ENCODE data around the gene SBK3.

The SBK3 gene

DNA sequence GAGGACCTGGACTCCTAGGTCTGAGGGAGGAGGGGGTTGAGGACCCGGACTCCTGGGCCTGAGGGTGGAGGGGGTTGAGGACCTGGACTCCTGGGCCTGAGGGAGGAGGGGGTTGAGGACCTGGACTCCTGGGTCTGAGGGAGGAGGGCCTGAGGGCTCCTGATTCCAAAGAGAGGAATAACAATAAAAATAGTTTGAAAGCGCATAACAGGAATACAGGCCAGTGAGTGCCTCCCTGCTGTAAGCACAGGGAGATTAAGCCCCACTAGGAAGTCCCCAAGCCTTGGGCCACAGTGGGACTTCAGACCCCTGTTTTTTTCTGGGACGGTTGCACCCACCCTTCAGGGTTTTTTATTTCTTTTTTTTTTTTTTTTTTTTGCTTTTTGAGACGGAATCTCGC, 7.2 kb downstream of the SBK3 start:
- no peak for TF ChIP-seq GLIS3 (CRISPR knock-in tag; IDR thresholded peaks at IDR 0.05)
- TF ChIP-seq PPARA (CRISPR knock-in tag; IDR thresholded peaks at IDR 0.05; ENCODE audit: borderline replicate concordance), result no peak
- TF ChIP-seq ISL1 (CRISPR knock-in tag; IDR thresholded peaks at IDR 0.05), result no peak
- TF ChIP-seq TCF4 (CRISPR knock-in tag; IDR thresholded peaks at IDR 0.05; ENCODE audit: borderline replicate concordance), result no peak
- TF ChIP-seq TSHZ2 (CRISPR knock-in tag; IDR thresholded peaks at IDR 0.05), result no peak
- TF ChIP-seq ZFP30 (CRISPR knock-in tag; IDR thresholded peaks at IDR 0.05), result no peak
- no peak for TF ChIP-seq POU6F1 (CRISPR knock-in tag; IDR thresholded peaks at IDR 0.05; ENCODE audit: borderline replicate concordance, low read depth)
- no peak for TF ChIP-seq ESRRG (CRISPR knock-in tag; IDR thresholded peaks at IDR 0.05)
- TF ChIP-seq ZFP3 (CRISPR knock-in tag; IDR thresholded peaks at IDR 0.05), result no peak
- TF ChIP-seq TOX (CRISPR knock-in tag; IDR thresholded peaks at IDR 0.05; ENCODE audit: borderline replicate concordance), result no peak
- ATAC-seq, result no peak

DNA sequence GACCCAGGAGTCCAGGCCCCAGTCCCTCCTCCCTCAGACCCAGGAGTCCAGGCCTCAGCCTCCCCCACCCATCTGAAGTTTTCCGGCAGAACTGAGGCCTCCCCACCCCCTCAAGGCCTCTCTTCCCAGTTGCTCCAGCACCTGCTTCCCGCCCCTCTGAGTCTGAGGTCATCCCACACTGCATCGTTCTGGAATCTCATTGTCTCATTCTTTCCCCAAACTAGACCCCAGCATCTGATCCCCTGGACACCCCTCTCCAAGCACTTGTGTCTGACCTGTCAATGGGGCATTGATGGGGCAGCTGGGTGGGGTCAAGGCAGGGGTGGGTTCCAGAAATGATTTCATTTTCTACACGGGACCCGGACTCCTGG, 7.6 kb downstream of the SBK3 start:
- peak; percentile 24; the same call in 1 of the 3 replicates for ATAC-seq
- TF ChIP-seq SNAI2 (CRISPR knock-in tag; IDR thresholded peaks at IDR 0.05) (no peak), TOX (CRISPR knock-in tag; IDR thresholded peaks at IDR 0.05; ENCODE audit: borderline replicate concordance) (no peak), ISL1 (CRISPR knock-in tag; IDR thresholded peaks at IDR 0.05) (no peak), RARB (CRISPR knock-in tag; IDR thresholded peaks at IDR 0.05) (no peak), TSHZ2 (CRISPR knock-in tag; IDR thresholded peaks at IDR 0.05) (no peak), POU6F1 (CRISPR knock-in tag; IDR thresholded peaks at IDR 0.05; ENCODE audit: borderline replicate concordance, low read depth) (no peak), ESRRG (CRISPR knock-in tag; IDR thresholded peaks at IDR 0.05) (no peak), ZFP3 (CRISPR knock-in tag; IDR thresholded peaks at IDR 0.05) (no peak), ARNTL (CRISPR knock-in tag; IDR thresholded peaks at IDR 0.05; ENCODE audit: borderline replicate concordance, low read depth) (no peak), PPARA (CRISPR knock-in tag; IDR thresholded peaks at IDR 0.05; ENCODE audit: borderline replicate concordance) (no peak)
- TF ChIP-seq, protein P1, sequence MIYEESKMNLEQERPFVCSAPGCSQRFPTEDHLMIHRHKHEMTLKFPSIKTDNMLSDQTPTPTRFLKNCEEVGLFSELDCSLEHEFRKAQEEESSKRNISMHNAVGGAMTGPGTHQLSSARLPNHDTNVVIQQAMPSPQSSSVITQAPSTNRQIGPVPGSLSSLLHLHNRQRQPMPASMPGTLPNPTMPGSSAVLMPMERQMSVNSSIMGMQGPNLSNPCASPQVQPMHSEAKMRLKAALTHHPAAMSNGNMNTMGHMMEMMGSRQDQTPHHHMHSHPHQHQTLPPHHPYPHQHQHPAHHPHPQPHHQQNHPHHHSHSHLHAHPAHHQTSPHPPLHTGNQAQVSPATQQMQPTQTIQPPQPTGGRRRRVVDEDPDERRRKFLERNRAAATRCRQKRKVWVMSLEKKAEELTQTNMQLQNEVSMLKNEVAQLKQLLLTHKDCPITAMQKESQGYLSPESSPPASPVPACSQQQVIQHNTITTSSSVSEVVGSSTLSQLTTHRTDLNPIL (CRISPR knock-in tag; IDR thresholded peaks at IDR 0.05; ENCODE audit: low read depth), result no peak

DNA sequence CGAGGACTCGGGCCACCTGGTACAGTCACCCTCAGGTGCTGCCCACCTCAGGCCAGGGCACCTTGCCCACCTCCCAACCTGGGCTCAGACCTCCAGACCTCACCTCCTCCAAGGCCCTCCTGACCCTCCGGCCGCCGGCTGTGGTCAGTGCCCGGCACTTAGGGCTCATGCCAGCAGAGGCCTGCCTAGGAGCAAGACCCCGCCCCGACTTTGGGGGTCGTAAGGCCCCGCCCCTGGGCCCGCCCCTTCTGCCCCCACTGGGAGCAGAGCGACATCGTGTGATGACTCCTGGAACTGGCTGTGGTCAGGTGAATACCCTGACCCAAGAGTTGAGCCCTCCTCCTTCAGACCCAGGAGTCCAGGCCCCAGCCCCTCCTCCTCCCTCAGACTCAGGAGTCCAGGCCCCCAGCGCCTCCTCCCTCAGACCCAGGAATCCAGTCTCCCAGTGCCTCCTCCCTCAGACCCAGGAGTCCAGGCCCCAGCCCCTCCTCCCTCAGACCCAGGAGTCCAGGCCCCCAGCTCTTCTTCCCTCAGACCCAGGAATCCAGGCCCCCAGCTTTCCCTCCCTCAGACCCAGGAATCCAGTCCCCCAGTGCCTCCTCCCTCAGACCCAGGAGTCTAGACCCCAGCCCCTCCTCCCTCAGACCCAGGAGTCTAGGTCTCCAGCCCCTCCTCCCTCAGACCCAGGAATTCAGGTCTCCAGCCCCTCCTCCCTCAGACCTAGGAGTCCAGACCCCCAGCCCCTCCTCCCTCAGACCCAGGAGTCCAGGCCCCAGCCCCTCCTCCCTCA, 8.2 kb downstream of the SBK3 start, which contains the start of gene SBK2:
SBK2 (minus strand) TSS at position 183 of the 790 bp plus-strand sequence. CDS start 839 bp downstream, outside the sequence.
- ATAC-seq, result peak; percentile 50; the same call in 2 of the 3 replicates
- TF ChIP-seq ZFP30 (CRISPR knock-in tag; IDR thresholded peaks at IDR 0.05) (no peak), ISL1 (CRISPR knock-in tag; IDR thresholded peaks at IDR 0.05) (no peak), BACH2 (CRISPR knock-in tag; IDR thresholded peaks at IDR 0.05; ENCODE audit: borderline replicate concordance) (no peak)
- TF ChIP-seq, protein P2, sequence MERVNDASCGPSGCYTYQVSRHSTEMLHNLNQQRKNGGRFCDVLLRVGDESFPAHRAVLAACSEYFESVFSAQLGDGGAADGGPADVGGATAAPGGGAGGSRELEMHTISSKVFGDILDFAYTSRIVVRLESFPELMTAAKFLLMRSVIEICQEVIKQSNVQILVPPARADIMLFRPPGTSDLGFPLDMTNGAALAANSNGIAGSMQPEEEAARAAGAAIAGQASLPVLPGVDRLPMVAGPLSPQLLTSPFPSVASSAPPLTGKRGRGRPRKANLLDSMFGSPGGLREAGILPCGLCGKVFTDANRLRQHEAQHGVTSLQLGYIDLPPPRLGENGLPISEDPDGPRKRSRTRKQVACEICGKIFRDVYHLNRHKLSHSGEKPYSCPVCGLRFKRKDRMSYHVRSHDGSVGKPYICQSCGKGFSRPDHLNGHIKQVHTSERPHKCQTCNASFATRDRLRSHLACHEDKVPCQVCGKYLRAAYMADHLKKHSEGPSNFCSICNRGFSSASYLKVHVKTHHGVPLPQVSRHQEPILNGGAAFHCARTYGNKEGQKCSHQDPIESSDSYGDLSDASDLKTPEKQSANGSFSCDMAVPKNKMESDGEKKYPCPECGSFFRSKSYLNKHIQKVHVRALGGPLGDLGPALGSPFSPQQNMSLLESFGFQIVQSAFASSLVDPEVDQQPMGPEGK (CRISPR knock-in tag; IDR thresholded peaks at IDR 0.05; ENCODE audit: borderline replicate concordance), result no peak

All from SK-N-SH treated with all-trans-retinoic acid at 6 μM for 48 hours (cell line).